DND-41 (cell line): Measurements from ENCODE around the gene ABCC12.

Experiments
- ATAC-seq: fragments of 200-7000 bp; cut with Tn5 transposase; 3 replicates; pipeline ENCODE4 v1.9.1; 2021; ENCODE audit warnings: low read depth; ENCODE audit not compliant: insufficient read depth
- DNase-seq: peaks from one replicate; pipeline ENCODE4 v3.0.0-alpha.2; 2020
- H2AFZ ChIP-seq: 2 replicates; pipeline ENCODE4 v1.6.0; 2012; ENCODE audit warnings: low read depth, low read length
- H3K27ac ChIP-seq: 2 replicates; pipeline ENCODE4 v1.5.1; 2012; ENCODE audit warnings: low read length, inconsistent platforms
- H3K27me3 ChIP-seq: fragments of 200-600 bp; sonication (generic); 2 replicates; pipeline ENCODE4 v1.6.0; 2012; ENCODE audit warnings: low read length, mild to moderate bottlenecking, inconsistent platforms; ENCODE audit not compliant: insufficient read depth, poor library complexity
- H3K36me3 ChIP-seq: 2 replicates; pipeline ENCODE4 v1.5.1; 2012; ENCODE audit warnings: low read length, inconsistent platforms; ENCODE audit not compliant: insufficient read depth
- H3K4me1 ChIP-seq: 2 replicates; pipeline ENCODE4 v1.5.1; 2012; ENCODE audit warnings: mild to moderate bottlenecking, low read length; ENCODE audit not compliant: insufficient read depth
- H3K4me2 ChIP-seq: 2 replicates; pipeline ENCODE4 v1.6.0; 2012; ENCODE audit warnings: mild to moderate bottlenecking, moderate library complexity, low read length, inconsistent platforms; ENCODE audit not compliant: insufficient read depth
- H3K4me3 ChIP-seq, 2 experiments: fragments of 200-600 bp in 1 of 2; shearing (Covaris generic) in 1 of 2; 2 replicates each; pipeline ENCODE4 v1.5.1; 2012 to 2016; ENCODE audit warnings: inconsistent platforms in 2 of 2, low read length in 2 of 2, mild to moderate bottlenecking in 2 of 2, low read depth in 1 of 2, moderate library complexity in 1 of 2
- H3K79me2 ChIP-seq: 2 replicates; pipeline ENCODE4 v1.6.0; 2012; ENCODE audit warnings: low read length, inconsistent platforms; ENCODE audit not compliant: insufficient read depth
- H3K9ac ChIP-seq: 2 replicates; pipeline ENCODE4 v1.6.0; 2012; ENCODE audit warnings: low read depth, mild to moderate bottlenecking, inconsistent platforms, low read length, moderate library complexity
- H3K9me3 ChIP-seq: 2 replicates; pipeline ENCODE4 v1.5.1; 2012; ENCODE audit warnings: low read length, moderate library complexity, mild to moderate bottlenecking, inconsistent platforms; ENCODE audit not compliant: insufficient read depth, severe bottlenecking
- H4K20me1 ChIP-seq: 2 replicates; pipeline ENCODE4 v1.6.0; 2012; ENCODE audit warnings: low read length; ENCODE audit not compliant: insufficient read depth
- EZH2 ChIP-seq: IDR thresholded peaks from 3 replicates; pipeline ENCODE4 v1.6.1; 2012; ENCODE audit warnings: borderline replicate concordance, low read depth, mild to moderate bottlenecking, moderate library complexity, low read length, inconsistent platforms; ENCODE audit not compliant: severe bottlenecking
- TF ChIP-seq, protein P1 (sequence below): IDR thresholded peaks from 2 replicates; pipeline ENCODE4 v1.5.1; 2012; ENCODE audit warnings: borderline replicate concordance, low read length, moderate library complexity, mild to moderate bottlenecking; ENCODE audit not compliant: poor library complexity, severe bottlenecking; ENCODE audit errors: extremely low read depth

The ABCC12 gene

DNA sequence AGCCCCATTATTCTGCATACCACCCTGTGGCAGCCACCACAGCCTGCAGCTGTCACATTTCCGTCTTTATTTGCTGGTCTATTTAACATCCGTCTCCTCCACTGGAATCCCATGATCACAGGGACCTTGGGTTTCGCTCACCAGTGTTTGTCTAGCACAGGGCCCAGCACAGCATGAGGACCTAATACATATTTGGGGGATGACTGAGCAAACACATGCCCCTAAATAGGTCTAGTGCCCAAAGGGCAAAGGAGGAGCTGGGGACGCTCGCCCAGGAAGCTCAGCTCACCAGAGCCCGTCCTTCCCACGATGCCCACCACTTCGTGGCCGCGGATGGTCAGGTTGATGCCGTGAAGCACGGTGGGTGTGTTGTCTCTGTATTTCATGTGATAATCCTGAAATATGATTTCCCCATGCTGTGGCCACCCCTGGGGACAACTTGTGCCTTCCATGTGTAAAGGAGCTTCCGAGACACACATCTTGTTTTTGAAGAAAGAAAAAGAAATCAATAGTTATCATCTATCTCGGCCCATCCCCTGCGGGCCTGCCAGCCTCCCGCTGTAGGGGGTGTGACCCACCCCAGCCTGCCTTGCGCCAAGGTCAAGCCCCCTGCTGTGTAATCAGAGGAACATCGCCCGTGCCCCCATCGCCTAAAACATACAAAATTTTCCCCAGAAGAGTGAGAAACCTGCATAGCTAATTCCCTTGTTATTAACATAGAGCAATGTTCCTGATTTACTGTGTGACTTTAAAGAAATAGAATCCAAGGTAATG lies 21.0 kb upstream of the ABCC12 start:
- Histone ChIP-seq H3K27ac (no peak overlapping the region), H3K4me1 (no peaks in the 10 kb centered on the region), H3K79me2 (no peaks in the 10 kb centered on the region), H3K36me3 (no peaks in the 10 kb centered on the region), H2AFZ (no peak overlapping the region), H3K4me3 (no peak overlapping the region), H4K20me1 (no peaks in the 10 kb centered on the region), H3K4me2 (no peak overlapping the region), H3K27me3 (no peaks in the 10 kb centered on the region), H3K9ac (no peak overlapping the region), H3K9me3 (no peaks in the 10 kb centered on the region)
- TF ChIP-seq, protein P1, sequence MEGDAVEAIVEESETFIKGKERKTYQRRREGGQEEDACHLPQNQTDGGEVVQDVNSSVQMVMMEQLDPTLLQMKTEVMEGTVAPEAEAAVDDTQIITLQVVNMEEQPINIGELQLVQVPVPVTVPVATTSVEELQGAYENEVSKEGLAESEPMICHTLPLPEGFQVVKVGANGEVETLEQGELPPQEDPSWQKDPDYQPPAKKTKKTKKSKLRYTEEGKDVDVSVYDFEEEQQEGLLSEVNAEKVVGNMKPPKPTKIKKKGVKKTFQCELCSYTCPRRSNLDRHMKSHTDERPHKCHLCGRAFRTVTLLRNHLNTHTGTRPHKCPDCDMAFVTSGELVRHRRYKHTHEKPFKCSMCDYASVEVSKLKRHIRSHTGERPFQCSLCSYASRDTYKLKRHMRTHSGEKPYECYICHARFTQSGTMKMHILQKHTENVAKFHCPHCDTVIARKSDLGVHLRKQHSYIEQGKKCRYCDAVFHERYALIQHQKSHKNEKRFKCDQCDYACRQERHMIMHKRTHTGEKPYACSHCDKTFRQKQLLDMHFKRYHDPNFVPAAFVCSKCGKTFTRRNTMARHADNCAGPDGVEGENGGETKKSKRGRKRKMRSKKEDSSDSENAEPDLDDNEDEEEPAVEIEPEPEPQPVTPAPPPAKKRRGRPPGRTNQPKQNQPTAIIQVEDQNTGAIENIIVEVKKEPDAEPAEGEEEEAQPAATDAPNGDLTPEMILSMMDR: no peak
- no peak for TF ChIP-seq EZH2
- DNase-seq (no peak), ATAC-seq (no peak)

DNA sequence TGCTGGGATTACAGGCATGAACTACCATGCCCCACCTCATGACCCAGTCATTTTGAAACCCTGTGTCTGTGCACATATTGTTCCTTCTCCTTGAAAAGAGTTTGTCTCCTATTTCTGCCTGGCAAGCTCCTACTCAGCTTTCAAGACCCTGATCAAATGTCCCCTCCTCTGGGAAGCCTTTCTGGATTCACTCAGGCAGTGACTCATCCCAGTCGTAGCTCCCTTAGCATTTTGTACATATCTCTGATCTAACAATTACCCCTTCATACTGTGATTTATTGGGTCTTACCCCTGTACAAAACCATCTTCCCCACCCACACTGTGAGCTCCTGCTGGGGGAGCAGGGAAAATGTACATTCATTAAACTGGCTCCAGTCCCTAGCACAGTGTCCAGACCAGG lies 18.1 kb upstream of the ABCC12 start:
- DNase-seq: no peak
- H2AFZ ChIP-seq: no peak overlapping the region
- H3K27ac ChIP-seq: no peak overlapping the region
- no peaks in the 10 kb centered on the region for H3K4me1 ChIP-seq
- no peaks in the 10 kb centered on the region for H3K9me3 ChIP-seq
- no peak for ATAC-seq
- no peak overlapping the region for H3K4me2 ChIP-seq
- no peaks in the 10 kb centered on the region for H3K36me3 ChIP-seq
- no peaks in the 10 kb centered on the region for H4K20me1 ChIP-seq
- H3K27me3 ChIP-seq: no peaks in the 10 kb centered on the region
- H3K79me2 ChIP-seq: no peaks in the 10 kb centered on the region
- TF ChIP-seq, protein P1: no peak
- no peak for TF ChIP-seq EZH2
- H3K9ac ChIP-seq: no peak overlapping the region
- no peak overlapping the region for H3K4me3 ChIP-seq

DNA sequence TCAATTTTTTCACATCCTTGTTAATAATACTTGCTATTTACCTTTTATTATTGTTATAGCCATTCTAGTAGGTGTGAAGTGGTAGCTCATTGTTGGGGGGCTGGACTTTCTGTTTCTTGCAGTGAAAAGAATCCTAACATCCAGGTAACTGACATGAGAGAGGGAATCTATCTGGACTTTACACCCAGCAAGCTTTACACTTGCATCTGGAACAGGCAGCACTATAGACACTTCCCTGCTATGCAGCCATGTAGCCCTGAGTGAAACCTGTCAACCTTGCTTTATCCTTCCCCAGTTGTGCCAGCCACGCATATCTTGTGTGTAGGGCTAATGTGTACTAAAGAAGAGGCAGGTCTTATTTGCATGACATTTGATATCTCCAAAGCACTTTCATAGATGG lies 16.9 kb upstream of the ABCC12 start:
- no peak overlapping the region for H3K4me3 ChIP-seq
- no peak overlapping the region for H3K9ac ChIP-seq
- no peak for TF ChIP-seq EZH2
- TF ChIP-seq, protein P1: no peak
- H3K79me2 ChIP-seq: no peaks in the 10 kb centered on the region
- no peaks in the 10 kb centered on the region for H3K9me3 ChIP-seq
- no peaks in the 10 kb centered on the region for H4K20me1 ChIP-seq
- no peak overlapping the region for H2AFZ ChIP-seq
- ATAC-seq (no peak), DNase-seq (no peak)
- H3K4me1 ChIP-seq: no peaks in the 10 kb centered on the region
- H3K36me3 ChIP-seq: no peaks in the 10 kb centered on the region
- no peak overlapping the region for H3K27ac ChIP-seq
- H3K4me2 ChIP-seq: no peak overlapping the region
- H3K27me3 ChIP-seq: no peaks in the 10 kb centered on the region
